ENCODE measurements around the gene HARBI1. TPM values are rescaled to one million over a fixed set of nuclear protein-coding genes. Genes with fewer than 3 reads are reported as not detected.

The HARBI1 gene
- total and polyA plus RNA-seq, 2 of the 8 experiments (the other 6 are each of a cell fraction or from before 2014, with no cell fraction given) = 3.8 to 5.1 TPM

GRCh38 chr11:46643986-46644385, 27.0 kb upstream of the HARBI1 start:
- DNase-seq (ENCODE audit: low read depth in 1 of 2, low spot score in 2 of 2) (no peak), FAIRE-seq (no peak)
- CTCF ChIA-PET (ENCODE audit: partially characterized antibody) = no interaction called here
- TF ChIP-seq SP1 (IDR thresholded peaks at IDR 0.05; ENCODE audit: low read depth, low read length) (no peak), NRF1 (IDR thresholded peaks at IDR 0.05; ENCODE audit: low read depth, low read length) (no peak)
- H3K79me1 ChIP-seq (ENCODE audit: low read depth, low read length) = peaks cover 2% of the 10 kb centered on the region; the same call in 1 of the 2 replicates
- H4K5ac ChIP-seq (ENCODE audit: insufficient read length, low read depth, low read length) = no peak overlapping the region
- no peak overlapping the region for H4K91ac ChIP-seq (replicated peaks; ENCODE audit: insufficient read length, low read length)
- H3K4me2 ChIP-seq (ENCODE audit: insufficient read depth in 1 of 2, low read depth in 2 of 2, low read length in 2 of 2) = no peak overlapping the region
- no peak overlapping the region for H2BK15ac ChIP-seq (ENCODE audit: low read length)
- no peak overlapping the region for H2AK5ac ChIP-seq (ENCODE audit: low read depth, low read length)
- H3K9ac ChIP-seq (replicated peaks in 1 of 4; ENCODE audit: extremely low read depth in 1 of 4, low read depth in 3 of 4, low read length in 3 of 4) = no peak overlapping the region
- no peaks in the 10 kb centered on the region for H3K27me3 ChIP-seq (replicated peaks in 1 of 4; ENCODE audit: control insufficient read depth in 3 of 4, extremely low read depth in 1 of 4, insufficient read depth in 3 of 4, low read length in 3 of 4)
- H3K23ac ChIP-seq (ENCODE audit: insufficient read length) = no peak overlapping the region
- no peak overlapping the region for H2BK120ac ChIP-seq (replicated peaks; ENCODE audit: low read depth, low read length)
- H4K8ac ChIP-seq (ENCODE audit: extremely low read depth, insufficient read depth, low read length) = no peak overlapping the region
- no peaks in the 10 kb centered on the region for H4K20me1 ChIP-seq (replicated peaks in 1 of 2; ENCODE audit: control insufficient read depth in 1 of 2, insufficient read depth in 2 of 2, low read length in 2 of 2)
- no peak overlapping the region for H3K14ac ChIP-seq (ENCODE audit: insufficient read length)
- H2BK5ac ChIP-seq (ENCODE audit: low read depth, low read length) = no peak overlapping the region
- H3K27ac ChIP-seq (ENCODE audit: low read depth, low read length) = no peak overlapping the region
- H3K4me1 ChIP-seq (replicated peaks in 1 of 4; ENCODE audit: control insufficient read depth in 3 of 4, insufficient read depth in 4 of 4, low read length in 3 of 4) = no peaks in the 10 kb centered on the region
- POLR2A ChIA-PET (ENCODE audit: partially characterized antibody) = no interaction called here
- H3K18ac ChIP-seq (ENCODE audit: extremely low read depth, low read length) = no peak overlapping the region
- H2BK12ac ChIP-seq (ENCODE audit: low read depth, low read length) = no peak overlapping the region
- no peak overlapping the region for H3K4me3 ChIP-seq (ENCODE audit: extremely low read depth in 1 of 4, insufficient read depth in 2 of 4, low read depth in 3 of 4, low read length in 4 of 4)
- no peaks in the 10 kb centered on the region for H3K79me2 ChIP-seq (ENCODE audit: control insufficient read depth in 1 of 2, insufficient read depth in 2 of 2, low read length in 2 of 2)
- H3K36me3 ChIP-seq (ENCODE audit: control insufficient read depth in 2 of 4, insufficient read depth in 4 of 4, low read length in 3 of 4) = peaks cover 2 to 26% (median 11%) of the 10 kb centered on the region in 4 experiments; a peak in 6 of 8 replicates
- no peaks in the 10 kb centered on the region for H3K23me2 ChIP-seq (ENCODE audit: low read depth, low read length)
- no peak overlapping the region for H2AFZ ChIP-seq (ENCODE audit: low read length)
- H3K56ac ChIP-seq (replicated peaks; ENCODE audit: insufficient read length, low read depth, low read length) = no peak overlapping the region
- H3K9me3 ChIP-seq (ENCODE audit: insufficient read depth in 2 of 2, low read depth in 1 of 2, low read length in 1 of 2) = no peaks in the 10 kb centered on the region
- H2BK20ac ChIP-seq (ENCODE audit: low read length) = no peak overlapping the region
- H3K4ac ChIP-seq (replicated peaks; ENCODE audit: insufficient read length, low read depth, low read length) = no peak overlapping the region

All from H1 (cell line).